ENCODE results near the gene NME4.
A peak's percentile ranks its signal among the peaks of the same experiment; 100 is the strongest.
"Not testable (repeated sequence)": the region's sequence is repeated elsewhere in the genome, so short reads cannot be mapped to it uniquely, and the experiment has no call there.

NME4 gene

DNA sequence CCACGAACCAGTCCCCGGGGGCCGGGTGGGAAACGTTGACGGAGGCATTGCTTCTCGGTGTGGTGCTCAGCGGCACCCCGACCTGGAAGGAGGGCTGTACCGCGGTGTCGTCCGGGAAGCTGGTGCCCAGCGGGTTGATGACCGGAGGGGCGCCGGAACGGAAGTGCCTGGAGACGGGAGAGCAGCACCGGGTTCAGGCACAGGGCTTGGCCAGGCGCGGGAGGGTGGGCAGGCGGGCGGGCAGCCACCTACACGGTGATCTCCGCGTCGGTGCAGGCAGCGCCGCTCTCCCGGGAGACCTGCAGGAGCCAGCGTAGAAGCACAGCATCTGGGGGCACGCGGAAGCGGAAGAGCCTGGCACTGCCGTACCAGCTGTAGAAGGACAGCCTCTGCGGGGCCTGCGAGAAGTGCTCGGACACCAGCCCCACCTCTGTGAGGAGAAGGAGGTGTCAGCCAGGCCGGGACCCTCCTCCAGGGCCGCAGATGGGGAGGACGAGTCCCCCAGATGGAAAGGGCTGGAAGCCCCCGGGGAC lies 19.5 kb upstream of the NME4 start:
- DNase-seq (ENCODE audit: low spot score), result no peak

DNA sequence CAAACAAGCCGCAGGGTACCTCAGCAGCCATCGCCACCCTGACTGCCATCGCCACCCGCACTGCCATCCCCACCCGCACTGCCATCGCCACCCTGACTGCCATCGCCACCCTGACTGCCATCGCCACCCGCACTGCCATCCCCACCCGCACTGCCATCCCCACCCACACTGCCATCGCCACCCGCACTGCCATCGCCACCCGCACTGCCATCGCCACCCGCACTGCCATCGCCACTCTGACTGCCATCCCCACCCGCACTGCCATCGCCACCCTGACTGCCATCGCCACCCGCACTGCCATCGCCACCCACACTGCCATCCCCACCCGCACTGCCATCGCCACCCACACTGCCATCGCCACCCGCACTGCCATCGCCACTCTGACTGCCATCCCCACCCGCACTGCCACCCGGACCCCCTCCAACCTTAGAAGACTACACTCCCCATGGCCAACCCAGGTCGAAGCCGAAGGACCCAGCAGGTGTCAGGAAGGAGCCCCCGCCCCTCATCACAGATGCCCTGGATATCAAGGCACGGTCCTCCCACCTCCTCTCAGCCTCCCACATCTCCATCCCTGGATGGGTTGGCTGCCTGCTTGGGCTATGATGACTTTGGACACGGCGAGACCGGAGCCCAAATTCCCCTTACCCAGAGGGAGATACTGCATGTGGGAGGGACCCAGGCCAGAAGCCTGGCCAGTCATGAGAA lies 18.7 kb upstream of the NME4 start:
- DNase-seq (ENCODE audit: low spot score), result not testable (repeated sequence)

DNA sequence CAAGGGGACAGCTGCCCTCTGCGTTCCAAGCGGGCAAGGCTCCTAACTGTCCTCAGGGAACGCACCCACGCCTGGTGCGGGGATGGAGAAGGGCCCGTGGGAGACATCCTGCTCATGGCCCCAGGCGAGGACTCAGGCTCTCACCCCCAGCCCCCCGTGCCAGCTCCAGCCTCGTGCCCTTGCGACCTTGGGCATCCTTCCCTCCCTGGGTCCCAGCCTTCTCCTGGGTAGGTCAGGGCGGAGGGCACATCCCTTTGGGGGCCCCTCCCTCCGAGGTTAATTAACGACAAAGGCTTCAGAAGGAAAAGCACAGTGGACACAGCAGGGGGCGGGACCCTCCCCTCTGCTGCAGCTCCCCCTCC lies 18.2 kb upstream of the NME4 start:
- no peak for DNase-seq (ENCODE audit: low spot score)

DNA sequence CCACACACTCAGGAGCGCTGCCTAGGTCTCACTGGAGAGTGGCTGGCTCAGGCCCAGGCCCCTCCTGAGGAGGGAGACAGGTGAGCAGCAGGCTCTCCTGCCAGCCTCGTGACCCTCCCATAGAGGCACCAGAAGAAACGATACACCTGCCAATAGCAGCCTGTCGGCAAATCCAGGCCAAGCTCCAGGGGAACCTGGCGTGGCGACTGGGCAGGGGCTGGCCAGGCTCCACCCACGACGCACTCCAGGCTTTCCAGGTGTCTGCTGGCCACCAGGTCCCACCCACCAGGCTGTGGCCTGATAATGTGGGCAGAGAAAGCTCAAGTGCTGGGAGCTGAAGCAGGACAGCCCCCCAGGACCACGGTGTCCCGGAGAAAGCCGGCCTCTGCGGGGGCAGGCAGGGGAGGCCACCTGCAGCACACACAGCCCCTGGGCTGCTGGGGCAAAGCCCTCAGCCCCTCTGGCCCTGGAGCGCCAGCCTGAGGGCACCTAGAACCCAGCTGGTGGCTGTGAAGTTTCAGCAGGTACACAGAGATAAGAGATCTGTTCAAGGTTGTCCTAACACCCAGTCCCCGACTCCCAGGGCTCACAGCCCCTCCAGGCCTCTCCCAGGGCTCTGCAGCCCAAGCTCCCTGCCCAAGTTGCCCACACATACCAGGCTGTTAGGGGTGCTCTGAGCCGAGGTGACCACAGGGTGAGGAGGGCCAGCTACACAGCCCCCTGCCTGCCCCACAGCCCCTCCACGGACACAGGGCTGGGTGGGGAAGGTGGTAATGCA lies 17.6 kb upstream of the NME4 start:
- DNase-seq (ENCODE audit: low spot score), result no peak

- no peak for DNase-seq (ENCODE audit: low spot score)
Observed at GRCh38 chr16:379961-380761, 16.8 kb upstream of the NME4 start.

GRCh38 chr16:380762-381011 lies 16.3 kb upstream of the NME4 start:
- DNase-seq (ENCODE audit: low spot score), result no peak

DNA sequence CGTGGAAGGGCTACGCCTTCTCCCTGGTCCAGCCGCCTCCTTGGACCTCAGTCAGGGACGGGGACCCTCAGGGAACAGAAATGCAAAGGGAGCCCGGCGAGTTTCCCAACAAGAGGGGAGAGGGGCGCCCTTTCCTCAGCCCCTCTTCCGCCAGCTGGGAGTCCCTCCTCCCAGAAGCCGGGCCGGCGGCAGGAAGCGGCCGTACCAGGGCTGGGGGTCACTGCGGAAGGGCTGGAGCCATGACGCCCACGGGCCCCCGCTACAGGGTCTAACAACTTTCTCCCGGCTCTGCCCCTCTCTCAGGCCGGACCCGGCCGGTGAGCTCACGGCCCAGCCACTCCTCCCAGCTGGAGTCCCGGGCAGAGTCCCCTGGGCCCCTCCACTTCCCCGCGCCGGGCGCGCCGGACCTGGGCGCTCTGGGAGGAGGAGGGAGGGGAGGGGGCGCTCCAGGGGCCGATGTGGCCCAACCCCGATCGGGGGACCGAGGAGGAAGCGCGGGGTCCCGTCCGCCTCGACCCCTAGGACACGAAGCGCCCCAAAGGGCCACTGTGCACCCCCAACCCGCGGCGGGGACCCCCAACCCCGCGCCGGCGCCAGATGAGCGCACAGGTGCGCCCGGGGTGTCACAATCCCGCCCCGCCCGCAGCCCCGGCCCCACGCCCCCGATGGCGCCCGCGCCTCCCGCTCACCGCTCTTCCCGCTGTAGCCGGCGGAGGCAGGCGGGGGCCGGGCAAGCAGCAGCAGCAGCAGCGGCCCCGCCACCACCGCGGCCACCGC lies 15.8 kb upstream of the NME4 start:
- DNase-seq (ENCODE audit: low spot score), result peak; percentile 46

DNA sequence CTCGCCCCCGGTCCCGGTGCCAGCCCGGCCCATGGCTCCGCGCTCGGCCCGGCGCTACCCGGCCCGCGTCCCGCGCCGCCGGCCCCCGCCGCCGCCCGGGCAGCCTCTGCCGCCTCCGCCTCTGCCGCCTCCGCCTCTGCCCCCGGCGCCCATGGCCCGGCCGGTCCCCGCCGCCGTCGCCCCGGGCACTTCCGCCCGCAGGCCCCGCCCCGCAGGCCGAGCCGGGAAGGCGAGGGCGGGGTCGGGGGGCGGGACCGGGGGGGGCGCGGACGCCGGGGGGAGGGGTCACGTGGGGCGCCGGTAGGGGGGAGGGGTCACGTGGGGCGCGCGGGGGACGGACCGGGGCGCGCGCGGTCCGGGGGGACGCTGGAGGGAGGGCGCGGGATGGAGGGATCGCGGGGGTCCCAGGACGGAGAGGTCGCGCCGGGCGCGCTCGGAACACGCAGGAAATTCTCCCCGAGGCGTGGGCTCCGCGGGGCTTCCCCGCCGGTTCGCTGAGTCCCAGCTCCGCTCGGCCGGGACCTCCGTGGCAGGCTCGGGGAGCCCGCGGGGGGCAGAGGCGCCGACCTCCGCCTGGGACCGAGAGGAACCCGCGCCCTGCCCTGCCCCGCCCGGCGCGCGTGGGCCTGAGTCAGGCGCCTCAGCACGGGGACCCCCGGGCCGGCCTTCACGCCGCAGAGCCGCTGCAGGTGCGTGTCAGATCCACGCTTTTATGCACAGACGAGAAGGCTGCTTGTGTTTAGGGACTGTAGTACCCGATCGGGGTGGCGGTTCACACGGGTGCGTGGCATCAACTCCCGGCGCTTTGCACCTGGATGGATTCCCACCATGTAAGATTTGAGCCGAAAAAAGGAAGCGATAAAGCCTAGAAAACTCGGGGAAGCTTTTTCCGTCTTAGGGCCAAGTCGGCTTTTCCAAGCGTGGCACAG lies 14.9 kb upstream of the NME4 start, which contains the start of gene PGAP6:
Gene PGAP6 (minus strand): TSS at position 190 of the 929 bp plus-strand sequence. CDS start 157 bp downstream, at position 33.
- peak; percentile 70 for DNase-seq (ENCODE audit: low spot score)

- peak; percentile 85 for DNase-seq (ENCODE audit: low spot score)
Observed at GRCh38 chr16:383326-384051, 13.5 kb upstream of the NME4 start.

- DNase-seq (ENCODE audit: low spot score), result no peak
Observed at GRCh38 chr16:386641-387156, 10.3 kb upstream of the NME4 start.

GRCh38 chr16:387761-388666 lies 9.0 kb upstream of the NME4 start:
- not testable (repeated sequence) for DNase-seq (ENCODE audit: low spot score)

DNA sequence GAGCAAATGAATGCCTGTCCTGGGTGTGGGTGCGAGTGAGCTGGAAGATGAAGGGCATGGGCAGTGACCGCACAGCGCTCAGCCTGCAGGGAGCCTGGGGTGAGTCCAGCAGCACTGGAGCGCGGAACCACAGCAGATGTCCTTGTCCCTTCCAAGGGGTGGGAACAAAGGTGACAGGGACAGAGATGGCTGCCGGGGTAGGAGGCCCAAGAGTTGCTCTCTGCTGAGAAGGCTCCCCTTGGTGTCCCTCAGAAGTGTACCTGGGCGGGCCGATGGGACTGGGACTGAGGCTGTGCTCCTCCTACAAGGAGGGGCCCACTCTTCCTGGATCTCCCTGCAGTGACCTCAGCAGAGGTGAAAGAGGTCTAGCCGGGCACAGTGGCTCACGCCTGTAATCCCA lies 7.6 kb upstream of the NME4 start:
- no peak for DNase-seq (ENCODE audit: low spot score)

DNA sequence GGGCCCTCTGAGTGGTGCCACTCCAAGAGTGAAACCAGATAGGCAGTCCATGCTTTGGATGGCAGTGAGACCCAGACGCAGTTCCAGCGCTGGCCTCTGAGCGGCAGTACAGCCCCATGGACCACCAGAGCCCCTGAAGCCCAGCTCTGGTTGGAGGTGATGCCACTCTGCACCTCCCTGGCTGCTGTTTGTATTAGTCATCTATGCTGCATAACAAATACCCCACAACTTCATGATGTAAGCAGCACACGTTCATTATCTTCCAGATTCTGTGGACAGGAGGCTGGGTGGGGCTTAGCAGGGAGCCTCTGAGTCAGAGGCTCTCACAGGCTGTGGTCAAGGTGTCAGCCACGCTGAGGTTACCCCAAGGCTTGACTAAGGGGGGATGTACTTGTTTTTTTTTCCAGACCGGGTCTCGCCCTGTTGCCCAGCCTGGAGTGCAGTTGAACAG lies 5.1 kb upstream of the NME4 start:
- peak; percentile 82 for DNase-seq (ENCODE audit: low spot score)

DNA sequence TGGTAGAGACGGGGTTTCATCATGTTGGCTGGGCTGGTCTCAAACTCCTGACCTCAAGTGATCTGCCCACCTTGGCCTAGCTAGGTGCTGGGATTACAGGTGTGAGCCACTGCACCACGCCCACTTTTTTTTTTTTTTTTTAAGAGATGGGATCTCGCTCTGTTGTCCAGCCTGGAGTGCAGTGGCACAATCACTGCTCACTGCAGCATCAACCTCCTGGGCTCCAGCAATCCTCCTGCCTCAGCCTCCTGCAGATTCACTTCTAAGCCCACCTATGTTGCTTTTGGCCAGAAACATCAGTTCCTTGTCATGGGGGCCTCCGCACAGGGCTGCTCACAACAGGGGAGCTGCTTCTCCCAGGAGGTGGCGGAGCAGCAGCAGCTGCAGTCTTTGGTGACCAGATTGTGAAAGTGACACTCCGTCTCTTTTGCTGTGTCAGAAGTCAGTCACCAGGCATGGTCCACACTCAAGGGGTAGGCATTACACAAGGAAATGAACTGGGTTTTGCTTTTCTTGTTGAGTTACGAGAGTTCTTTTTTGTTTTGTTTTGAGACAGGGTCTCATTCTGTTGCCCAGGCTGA lies 4.5 kb upstream of the NME4 start:
- DNase-seq (ENCODE audit: low spot score), result no peak

GRCh38 chr16:396199-396598 lies 800 bp upstream of the NME4 start:
- no peak for DNase-seq (ENCODE audit: low spot score)

DNA sequence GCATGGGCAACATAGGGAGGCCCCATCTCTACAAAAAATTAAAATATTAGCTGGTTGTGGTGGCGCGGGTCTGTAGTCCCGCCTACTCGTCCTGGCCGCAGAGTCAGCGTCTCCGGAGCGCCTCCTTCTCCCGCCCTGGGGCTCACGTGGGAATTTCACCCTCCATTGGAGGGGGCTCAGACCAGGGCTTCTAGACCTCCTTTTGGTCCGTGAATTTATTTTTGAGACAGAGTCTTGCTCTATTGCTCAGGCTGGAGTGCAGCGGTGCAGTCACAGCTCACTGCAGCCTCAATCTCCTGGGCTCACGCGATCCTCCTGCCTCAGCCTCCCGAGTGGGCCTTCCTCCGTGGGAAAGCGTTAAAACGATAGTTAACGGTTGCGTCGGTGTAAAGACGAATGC lies 394 bp upstream of the NME4 start:
- DNase-seq (ENCODE audit: low spot score), result peak; percentile 71

DNA sequence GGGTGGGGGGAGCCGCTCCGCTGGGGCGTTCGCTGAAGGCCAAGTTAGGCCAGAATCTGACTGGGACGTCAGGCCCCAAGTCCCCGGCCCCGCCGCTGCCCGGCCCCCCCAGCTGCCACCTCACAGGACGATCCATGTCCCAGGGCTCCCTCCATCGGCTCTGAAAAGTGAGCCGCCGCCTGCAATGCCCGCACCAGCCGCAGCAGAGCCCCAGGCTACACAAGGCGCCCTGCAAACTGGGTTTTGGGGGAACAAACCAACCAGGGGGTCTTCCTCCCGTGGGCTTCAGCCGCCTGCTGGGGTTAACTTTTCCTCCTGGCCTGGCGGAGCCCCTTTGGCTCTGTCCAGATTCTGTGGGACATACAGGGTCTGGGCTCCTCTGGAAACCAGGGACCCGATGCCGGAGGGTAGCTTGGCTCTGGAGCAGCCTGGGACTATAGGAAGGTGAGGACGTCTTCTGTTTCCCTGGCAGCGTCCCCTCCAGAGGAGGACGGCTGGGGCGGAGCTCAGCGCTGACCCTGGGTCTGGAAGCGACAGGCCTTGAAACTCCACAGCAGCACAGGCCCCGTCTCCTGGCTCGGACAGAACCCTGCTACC lies 835 bp downstream of the NME4 start:
- no peak for DNase-seq (ENCODE audit: low spot score)

Measured in NAMALWA (cell line).